H1 (cell line): ENCODE results near the gene PARD3. TPM values are rescaled to one million over a fixed set of nuclear protein-coding genes. Genes with fewer than 3 reads are reported as not detected.

Experiments
- CTCF ChIA-PET: fragments of 300-600 bp; sonication (Branson Sonifier 250); formaldehyde crosslinking; loops from one replicate; lab custom pipeline; 2021; ENCODE audit not compliant: partially characterized antibody; lab: Charles Lee
- POLR2A ChIA-PET: fragments of 300-600 bp; sonication (Branson Sonifier 250); formaldehyde crosslinking; loops from one replicate; lab custom pipeline; 2021; ENCODE audit warnings: inconsistent platforms; ENCODE audit not compliant: partially characterized antibody; lab: Charles Lee
- DNase-seq, 2 experiments: peaks; one replicate each; pipeline versions ENCODE4 v3.0.0 to v3.0.0-alpha.2; 2010 to 2022; ENCODE audit warnings: low spot score in 2 of 2, low read depth in 1 of 2, mixed read lengths in 1 of 2
- FAIRE-seq: peaks from 2 replicates; lab custom pipeline; 2011; peaks lifted over from hg19 to GRCh38; lab: Jason Lieb, UNC
- H2AFZ ChIP-seq: 2 replicates; pipeline ENCODE4 v1.8.1; 2012; ENCODE audit warnings: low read length, inconsistent platforms
- H2AK5ac ChIP-seq: 2 replicates; pipeline ENCODE4 v1.6.1; 2013; ENCODE audit warnings: low read depth, low read length
- H2BK120ac ChIP-seq: replicated peaks from 2 replicates; pipeline ENCODE3; 2013; ENCODE audit warnings: low read depth, low read length, inconsistent platforms
- H2BK12ac ChIP-seq: 2 replicates; pipeline ENCODE4 v1.6.1; 2013; ENCODE audit warnings: low read depth, low read length
- H2BK15ac ChIP-seq: 2 replicates; pipeline ENCODE4 v1.6.1; 2013; ENCODE audit warnings: low read length
- H2BK20ac ChIP-seq: 2 replicates; pipeline ENCODE4 v1.6.1; 2013; ENCODE audit warnings: low read length
- H2BK5ac ChIP-seq: 2 replicates; pipeline ENCODE4 v1.6.1; 2013; ENCODE audit warnings: low read depth, low read length
- H3K14ac ChIP-seq: 2 replicates; pipeline ENCODE4 v1.6.1; 2013; ENCODE audit warnings: inconsistent platforms; ENCODE audit not compliant: insufficient read length
- H3K18ac ChIP-seq: 2 replicates; pipeline ENCODE4 v1.6.1; 2013; ENCODE audit warnings: low read length; ENCODE audit errors: extremely low read depth
- H3K23ac ChIP-seq: 2 replicates; pipeline ENCODE4 v1.6.1; 2013; ENCODE audit warnings: inconsistent platforms; ENCODE audit not compliant: insufficient read length
- H3K23me2 ChIP-seq: 2 replicates; pipeline ENCODE4 v1.6.1; 2013; ENCODE audit warnings: low read depth, low read length
- H3K27ac ChIP-seq: 2 replicates; pipeline ENCODE4 v1.6.1; 2011; ENCODE audit warnings: low read depth, low read length, inconsistent platforms
- H3K27me3 ChIP-seq, 4 experiments: replicated peaks in 1 of 4; 1 replicate in 1 of 4; 2 replicates in 3 of 4; pipeline versions ENCODE4 v1.6.1 to v1.8.1; 2011 to 2013; ENCODE audit warnings: low read length in 3 of 4, mild to moderate bottlenecking in 3 of 4, inconsistent platforms in 2 of 4, mixed read lengths in 2 of 4, moderate library complexity in 1 of 4; ENCODE audit not compliant: control insufficient read depth in 3 of 4, insufficient read depth in 3 of 4; ENCODE audit errors: extremely low read depth in 1 of 4
- H3K36me3 ChIP-seq, 4 experiments: 2 replicates each; pipeline versions ENCODE4 v1.6.1 to v1.8.1; 2011 to 2013; ENCODE audit warnings: mild to moderate bottlenecking in 4 of 4, low read length in 3 of 4, moderate library complexity in 2 of 4, control low read depth in 1 of 4, inconsistent platforms in 1 of 4; ENCODE audit not compliant: insufficient read depth in 4 of 4, control insufficient read depth in 2 of 4
- H3K4ac ChIP-seq: replicated peaks from 2 replicates; pipeline ENCODE3; 2013; ENCODE audit warnings: low read length, low read depth, mixed read lengths, inconsistent platforms; ENCODE audit not compliant: insufficient read length
- H3K4me1 ChIP-seq, 4 experiments: replicated peaks in 1 of 4; 1 replicate in 1 of 4; 2 replicates in 3 of 4; pipeline versions ENCODE4 v1.6.1 to v1.8.1; 2011 to 2013; ENCODE audit warnings: low read length in 3 of 4, inconsistent platforms in 2 of 4, mixed read lengths in 1 of 4; ENCODE audit not compliant: insufficient read depth in 4 of 4, control insufficient read depth in 3 of 4
- H3K4me2 ChIP-seq, 2 experiments: 2 replicates each; pipeline versions ENCODE4 v1.6.1 to v1.8.1; 2011 to 2013; ENCODE audit warnings: low read depth in 2 of 2, low read length in 2 of 2, control low read depth in 1 of 2, inconsistent platforms in 1 of 2, mild to moderate bottlenecking in 1 of 2; ENCODE audit not compliant: insufficient read depth in 1 of 2
- H3K4me3 ChIP-seq, 4 experiments: fragments of 200-600, 300-600 bp in 1 of 4; sonication (generic), shearing (Covaris generic), sonication (Bioruptor Twin) in 1 of 4; 2 replicates each; pipeline versions ENCODE4 v1.5.1 to v1.8.1; 2011 to 2016; ENCODE audit warnings: low read length in 4 of 4, low read depth in 3 of 4, control low read depth in 2 of 4, inconsistent platforms in 2 of 4, mild to moderate bottlenecking in 2 of 4, mixed read lengths in 1 of 4, moderate library complexity in 1 of 4; ENCODE audit not compliant: insufficient read depth in 2 of 4; ENCODE audit errors: extremely low read depth in 1 of 4
- H3K56ac ChIP-seq: replicated peaks from 2 replicates; pipeline ENCODE3; 2013; ENCODE audit warnings: low read depth, mild to moderate bottlenecking, mixed read lengths, low read length, inconsistent platforms; ENCODE audit not compliant: insufficient read length
- H3K79me1 ChIP-seq: 2 replicates; pipeline ENCODE4 v1.6.1; 2013; ENCODE audit warnings: low read depth, low read length, control low read depth
- H3K79me2 ChIP-seq, 2 experiments: 2 replicates each; pipeline versions ENCODE4 v1.6.1 to v1.8.1; 2012 to 2013; ENCODE audit warnings: low read length in 2 of 2, mild to moderate bottlenecking in 2 of 2, inconsistent platforms in 1 of 2; ENCODE audit not compliant: insufficient read depth in 2 of 2, control insufficient read depth in 1 of 2
- H3K9ac ChIP-seq, 4 experiments: replicated peaks in 1 of 4; 1 replicate in 1 of 4; 2 replicates in 3 of 4; pipeline versions ENCODE4 v1.6.1 to v1.8.1; 2011 to 2013; ENCODE audit warnings: low read depth in 3 of 4, low read length in 3 of 4, control low read depth in 2 of 4, mild to moderate bottlenecking in 2 of 4, moderate library complexity in 2 of 4, inconsistent platforms in 1 of 4; ENCODE audit errors: extremely low read depth in 1 of 4
- H3K9me3 ChIP-seq, 2 experiments: 2 replicates each; pipeline versions ENCODE4 v1.6.1 to v1.8.1; 2012 to 2013; ENCODE audit warnings: mild to moderate bottlenecking in 2 of 2, moderate library complexity in 2 of 2, control low read depth in 1 of 2, inconsistent platforms in 1 of 2, low read depth in 1 of 2, low read length in 1 of 2, mixed read lengths in 1 of 2; ENCODE audit not compliant: insufficient read depth in 2 of 2
- H4K20me1 ChIP-seq, 2 experiments: replicated peaks in 1 of 2; 2 replicates each; pipeline versions ENCODE3 to v1.8.1; 2011 to 2013; ENCODE audit warnings: inconsistent platforms in 2 of 2, low read length in 2 of 2, mild to moderate bottlenecking in 1 of 2; ENCODE audit not compliant: insufficient read depth in 2 of 2, control insufficient read depth in 1 of 2
- H4K5ac ChIP-seq: 2 replicates; pipeline ENCODE4 v1.6.1; 2013; ENCODE audit warnings: low read length, low read depth, mixed read lengths, inconsistent platforms; ENCODE audit not compliant: insufficient read length
- H4K8ac ChIP-seq: 2 replicates; pipeline ENCODE4 v1.8.0; 2013; ENCODE audit warnings: mild to moderate bottlenecking, moderate library complexity, low read length, inconsistent platforms; ENCODE audit not compliant: insufficient read depth; ENCODE audit errors: extremely low read depth
- H4K91ac ChIP-seq: replicated peaks from 2 replicates; pipeline ENCODE3; 2013; ENCODE audit warnings: low read length, mixed read lengths, inconsistent platforms; ENCODE audit not compliant: insufficient read length
- ATF2 ChIP-seq: IDR thresholded peaks from 2 replicates; pipeline ENCODE4 v1.6.1; 2012; ENCODE audit warnings: low read length, inconsistent platforms
- KDM1A ChIP-seq: fragments of 200-600, 300-600 bp; sonication (generic); IDR thresholded peaks from 2 replicates; pipeline ENCODE4 v1.7.1; 2016; ENCODE audit warnings: mild to moderate bottlenecking, low read length, borderline replicate concordance
- POLR2AphosphoS5 ChIP-seq: IDR thresholded peaks from 2 replicates; pipeline ENCODE4 v1.6.1; 2011; ENCODE audit warnings: low read depth, low read length
- SRF ChIP-seq: IDR thresholded peaks from 2 replicates; pipeline ENCODE4 v1.6.1; 2011; ENCODE audit warnings: mild to moderate bottlenecking, low read depth, low read length, moderate library complexity
- WGBS, 2 experiments: shearing (Covaris generic) in 1 of 2; methylation state at CpG; one replicate each; pipeline versions ENCODE4 v1.1.6 to v1.1.7; 2013 to 2015; ENCODE audit warnings: low lambda C conversion rate in 2 of 2, mixed read lengths in 2 of 2, inconsistent platforms in 1 of 2, low coverage in 1 of 2, missing lambda C conversion rate in 1 of 2; ENCODE audit not compliant: insufficient replicate concordance in 2 of 2, insufficient coverage in 1 of 2, insufficient read length in 1 of 2; ENCODE audit errors: extremely low coverage in 1 of 2, missing lambda C conversion rate in 1 of 2; 5-methylcytosine and 5-hydroxymethylcytosine counted together
- polyA plus RNA-seq, 7 experiments: library from polyadenylated mRNA; depleted of rRNA in 3 of 7; stranded (reverse) in 5 of 7; unstranded in 2 of 7; fragments of >200 nt in 5 of 7; fragments of 200-250 nt in 2 of 7; gene quantifications; 1 replicate in 5 of 7; 2 replicates in 1 of 7; 4 replicates in 1 of 7; pipeline versions ENCODE4 v1.2.1 to v1.2.3, GENCODE V29; 2011 to 2013; ENCODE audit warnings: missing spikeins in 2 of 7, mixed read lengths in 2 of 7
- total RNA-seq: library from RNA; stranded (reverse); fragmentation: NEBNext Ultra II Directional; extraction: Animal tissue kit (Norgen Biotek cat#: 25700); gene quantifications from 2 replicates; pipeline ENCODE4 v1.2.1, GENCODE V29; 2021

Gene PARD3
- total and polyA plus RNA-seq, 2 of the 8 experiments (the other 6 are each of a cell fraction or from before 2014, with no cell fraction given): 19.7 to 49.1 TPM

- no peak overlapping the region for H4K5ac ChIP-seq
- DNase-seq (no peak), FAIRE-seq (no peak)
- no peak overlapping the region for H3K27ac ChIP-seq
- no peaks in the 10 kb centered on the region for H3K79me1 ChIP-seq
- no peak overlapping the region for H3K4me2 ChIP-seq
- no peak overlapping the region for H4K8ac ChIP-seq
- no peak overlapping the region for H3K23ac ChIP-seq
- H2AFZ ChIP-seq: no peak overlapping the region
- H2BK5ac ChIP-seq: no peak overlapping the region
- ChIA-PET POLR2A (no interaction called here), CTCF (no interaction called here)
- no peak overlapping the region for H3K56ac ChIP-seq
- no peak overlapping the region for H3K4ac ChIP-seq
- no peak overlapping the region for H2BK120ac ChIP-seq
- no peaks in the 10 kb centered on the region for H3K9me3 ChIP-seq
- no peak overlapping the region for H3K4me3 ChIP-seq
- H3K23me2 ChIP-seq: no peaks in the 10 kb centered on the region
- no peaks in the 10 kb centered on the region for H3K79me2 ChIP-seq
- WGBS, 2 experiments: 89% methylated on average over 2 of the region's 2 CpGs; no CpG with 5 or more reads in 1 of the 2 experiments
- H2BK15ac ChIP-seq: no peak overlapping the region
- no peak overlapping the region for H2BK20ac ChIP-seq
- H2AK5ac ChIP-seq: no peak overlapping the region
- peaks cover 0 to 7% (median 0%) of the 10 kb centered on the region in 4 experiments; a peak in 2 of 8 replicates for H3K36me3 ChIP-seq
- no peaks in the 10 kb centered on the region for H3K4me1 ChIP-seq
- H2BK12ac ChIP-seq: no peak overlapping the region
- H4K91ac ChIP-seq: no peak overlapping the region
- no peaks in the 10 kb centered on the region for H3K27me3 ChIP-seq
- TF ChIP-seq SRF (no peak), ATF2 (no peak), KDM1A (no peak), POLR2AphosphoS5 (no peak)
- H3K14ac ChIP-seq: no peak overlapping the region
- no peaks in the 10 kb centered on the region for H4K20me1 ChIP-seq
- no peak overlapping the region for H3K9ac ChIP-seq
- no peak overlapping the region for H3K18ac ChIP-seq
These were observed 481.6 kb downstream of the PARD3 start for GRCh38 chr10:34333513-34333912.
